ENCODE measurements around the gene WDR7. TPM values are rescaled to one million over a fixed set of nuclear protein-coding genes. Genes with fewer than 3 reads are reported as not detected.
A peak's percentile ranks its signal among the peaks of the same experiment; 100 is the strongest.

The WDR7 gene
- total RNA-seq, 4 donors from 2014 or later, result 22.6 to 39.0 (median 31.2) TPM

DNA sequence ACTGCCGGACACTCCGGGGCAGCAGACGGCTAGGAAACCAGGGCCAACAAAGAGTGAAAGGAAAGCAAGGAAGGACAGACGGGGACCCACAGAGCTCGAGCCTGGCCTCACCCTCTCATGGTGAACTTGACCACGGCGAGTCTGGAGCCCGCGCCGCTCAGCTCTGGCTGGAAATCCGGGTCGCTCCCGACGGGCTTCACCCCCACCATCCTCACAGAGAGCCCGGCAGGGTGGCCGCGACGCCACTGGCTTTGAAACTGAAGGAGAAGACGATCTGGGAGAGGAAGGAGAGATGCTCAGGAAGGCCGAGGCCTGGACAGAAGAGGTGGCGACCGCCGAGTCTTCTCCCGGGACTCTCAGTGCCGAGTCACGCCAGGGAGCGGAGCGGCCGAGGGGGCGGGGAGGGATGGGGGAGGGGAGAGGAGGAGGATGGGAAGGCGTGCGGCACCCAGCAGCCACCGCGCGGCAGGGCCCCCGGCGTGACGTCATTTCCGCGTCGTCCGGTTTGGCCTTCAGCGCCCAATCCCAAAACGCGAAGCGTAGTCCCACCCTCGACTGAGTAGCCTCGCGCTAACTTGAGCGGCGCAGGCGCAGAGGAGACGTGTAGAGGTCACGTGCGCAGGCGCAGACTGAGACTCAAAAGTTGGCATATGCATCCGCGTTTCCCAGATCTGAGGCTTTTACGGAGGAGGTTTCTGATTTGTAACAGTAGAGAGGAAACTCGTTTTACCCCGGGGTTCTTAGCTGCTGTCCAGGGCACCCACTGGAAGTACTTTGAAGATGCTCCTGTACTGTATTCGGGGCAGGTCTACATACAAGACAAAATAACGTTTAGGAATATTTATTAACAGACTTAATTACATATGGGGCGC lies 12.7 kb upstream of the WDR7 start, which contains the start of gene TXNL1:
TXNL1 (minus strand) TSS at position 361 of the 872 bp plus-strand sequence; CDS start at position 209, 152 bp downstream.
- TF ChIP-seq, protein P1, sequence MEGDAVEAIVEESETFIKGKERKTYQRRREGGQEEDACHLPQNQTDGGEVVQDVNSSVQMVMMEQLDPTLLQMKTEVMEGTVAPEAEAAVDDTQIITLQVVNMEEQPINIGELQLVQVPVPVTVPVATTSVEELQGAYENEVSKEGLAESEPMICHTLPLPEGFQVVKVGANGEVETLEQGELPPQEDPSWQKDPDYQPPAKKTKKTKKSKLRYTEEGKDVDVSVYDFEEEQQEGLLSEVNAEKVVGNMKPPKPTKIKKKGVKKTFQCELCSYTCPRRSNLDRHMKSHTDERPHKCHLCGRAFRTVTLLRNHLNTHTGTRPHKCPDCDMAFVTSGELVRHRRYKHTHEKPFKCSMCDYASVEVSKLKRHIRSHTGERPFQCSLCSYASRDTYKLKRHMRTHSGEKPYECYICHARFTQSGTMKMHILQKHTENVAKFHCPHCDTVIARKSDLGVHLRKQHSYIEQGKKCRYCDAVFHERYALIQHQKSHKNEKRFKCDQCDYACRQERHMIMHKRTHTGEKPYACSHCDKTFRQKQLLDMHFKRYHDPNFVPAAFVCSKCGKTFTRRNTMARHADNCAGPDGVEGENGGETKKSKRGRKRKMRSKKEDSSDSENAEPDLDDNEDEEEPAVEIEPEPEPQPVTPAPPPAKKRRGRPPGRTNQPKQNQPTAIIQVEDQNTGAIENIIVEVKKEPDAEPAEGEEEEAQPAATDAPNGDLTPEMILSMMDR (IDR thresholded peaks at IDR 0.05), result peak in 1 of 5 experiments; percentile 23
- peak; percentile 93 to 96 for TF ChIP-seq EP300 (IDR thresholded peaks at IDR 0.05)
- TF ChIP-seq POLR2A (IDR thresholded peaks at IDR 0.05), result peak; percentile 42 to 78
- Histone ChIP-seq H3K4me3 (peak within 1 kb of the TSS; percentile 80 to 98 (median 96)), H3K27me3 (no peaks in the 10 kb centered on the region), H3K4me1 (peaks cover 0 to 36% (median 21%) of the 10 kb centered on the region in 4 donors), H3K27ac (peak within 1 kb of the TSS; percentile 93 to 99 (median 98)), H3K9me3 (no peaks in the 10 kb centered on the region), H3K36me3 (peaks cover 0 to 3% (median 0%) of the 10 kb centered on the region in 3 donors)
- WGBS, 2 donors, result 0 to 1% methylated on average over 60 to 62 of the region's 64 CpGs
- DNase-seq (ENCODE audit: low spot score in 2 of 2), result peak; percentile 96 to 98

DNA sequence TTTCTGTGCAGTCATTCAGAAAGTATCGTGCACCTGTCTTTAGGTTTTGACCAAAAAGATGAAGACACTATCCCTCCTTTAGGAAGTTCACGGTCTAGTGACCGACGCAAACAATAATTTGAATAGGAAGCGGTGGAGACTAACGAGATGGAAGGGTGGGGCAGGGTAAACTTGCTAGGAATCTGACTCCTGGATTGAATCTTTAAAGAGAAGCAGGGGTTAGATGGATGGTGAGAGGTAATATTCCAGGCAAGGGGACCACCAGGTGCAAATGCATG lies 12.1 kb upstream of the WDR7 start:
- H3K4me1 ChIP-seq, result peaks cover 0 to 36% (median 21%) of the 10 kb centered on the region in 4 donors
- TF ChIP-seq, protein P1 (IDR thresholded peaks at IDR 0.05), result no peak
- TF ChIP-seq POLR2A (IDR thresholded peaks at IDR 0.05), result no peak
- no peak for TF ChIP-seq EP300 (IDR thresholded peaks at IDR 0.05)
- H3K36me3 ChIP-seq, result peaks cover 0 to 3% (median 0%) of the 10 kb centered on the region in 3 donors
- H3K27me3 ChIP-seq, result no peaks in the 10 kb centered on the region
- peak overlapping the region; percentile 41 to 98 (median 88) for H3K4me3 ChIP-seq
- H3K9me3 ChIP-seq, result no peaks in the 10 kb centered on the region
- H3K27ac ChIP-seq, result peak overlapping the region; percentile 90 to 98 (median 95)
- no peak for DNase-seq (ENCODE audit: low spot score in 2 of 2)
- WGBS, 2 donors, result 23 to 41% methylated on average over 6 of the region's 6 CpGs

DNA sequence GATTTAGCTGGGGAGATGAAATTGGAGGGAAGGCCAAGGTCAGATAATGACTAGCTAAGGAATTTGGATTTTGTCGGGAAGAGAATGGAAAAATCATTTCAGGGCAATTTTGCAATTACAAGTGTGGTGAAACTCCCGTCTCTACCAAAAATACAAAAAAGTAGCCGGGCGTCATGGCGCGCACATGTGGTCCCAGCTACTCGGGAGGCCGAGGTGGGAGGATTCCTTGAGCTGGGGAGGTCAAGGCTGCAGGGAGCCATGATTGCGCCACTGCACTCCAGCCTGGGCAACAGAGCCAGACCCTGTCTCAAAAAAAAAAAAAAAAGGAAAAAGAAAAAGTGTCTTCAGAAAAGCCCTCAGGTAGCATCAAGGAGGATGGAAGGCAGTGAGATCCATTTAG lies 11.6 kb upstream of the WDR7 start:
- no peak for TF ChIP-seq EP300 (IDR thresholded peaks at IDR 0.05)
- TF ChIP-seq, protein P1 (IDR thresholded peaks at IDR 0.05), result no peak
- TF ChIP-seq POLR2A (IDR thresholded peaks at IDR 0.05), result no peak
- Histone ChIP-seq H3K27me3 (no peaks in the 10 kb centered on the region), H3K4me1 (peaks cover 0 to 35% (median 19%) of the 10 kb centered on the region in 4 donors), H3K36me3 (peaks cover 0 to 3% (median 0%) of the 10 kb centered on the region in 3 donors), H3K4me3 (no peak overlapping the region), H3K9me3 (no peaks in the 10 kb centered on the region), H3K27ac (no peak overlapping the region)
- 94 to 95% methylated on average over 9 of the region's 9 CpGs for WGBS, 2 donors
- no peak for DNase-seq (ENCODE audit: low spot score in 2 of 2)

DNA sequence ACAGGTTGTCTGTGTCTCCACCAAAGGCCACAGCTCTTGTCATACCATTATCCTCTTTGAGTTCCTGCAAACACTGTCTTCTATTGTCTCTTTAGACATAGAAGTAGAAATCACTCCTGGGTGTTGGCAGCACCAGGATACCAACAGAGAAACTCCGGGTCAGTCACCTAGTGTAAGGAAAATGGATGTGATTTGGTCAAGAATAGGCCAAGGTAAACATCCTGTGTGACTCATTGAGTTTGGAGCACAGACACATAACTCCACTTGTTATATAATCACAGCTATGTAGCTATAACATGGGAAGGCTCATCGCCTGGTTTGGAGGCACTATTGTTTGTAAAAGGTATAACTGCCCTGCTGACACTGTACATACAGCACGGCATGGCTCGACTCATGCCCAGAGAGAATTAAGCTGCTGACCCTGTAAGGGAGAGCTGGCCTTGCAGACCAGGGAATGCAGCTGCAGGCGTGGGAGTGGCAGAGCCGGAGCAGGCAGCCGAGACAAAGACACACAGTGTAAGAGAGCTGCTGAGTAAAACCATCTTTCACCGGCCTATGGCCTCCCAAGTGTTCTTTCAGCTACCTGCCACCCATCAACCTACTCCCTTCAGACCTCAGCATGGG lies 9.3 kb upstream of the WDR7 start:
- Histone ChIP-seq H3K4me3 (no peak overlapping the region), H3K27ac (no peak overlapping the region), H3K9me3 (no peaks in the 10 kb centered on the region), H3K36me3 (no peaks in the 10 kb centered on the region), H3K4me1 (peaks cover 0 to 13% (median 5%) of the 10 kb centered on the region in 4 donors), H3K27me3 (no peaks in the 10 kb centered on the region)
- WGBS, 2 donors, result 56 to 75% methylated on average over 8 of the region's 8 CpGs
- TF ChIP-seq, protein P1 (IDR thresholded peaks at IDR 0.05), result no peak
- TF ChIP-seq EP300 (IDR thresholded peaks at IDR 0.05) (no peak), POLR2A (IDR thresholded peaks at IDR 0.05) (no peak)
- no peak for DNase-seq (ENCODE audit: low spot score in 2 of 2)

DNA sequence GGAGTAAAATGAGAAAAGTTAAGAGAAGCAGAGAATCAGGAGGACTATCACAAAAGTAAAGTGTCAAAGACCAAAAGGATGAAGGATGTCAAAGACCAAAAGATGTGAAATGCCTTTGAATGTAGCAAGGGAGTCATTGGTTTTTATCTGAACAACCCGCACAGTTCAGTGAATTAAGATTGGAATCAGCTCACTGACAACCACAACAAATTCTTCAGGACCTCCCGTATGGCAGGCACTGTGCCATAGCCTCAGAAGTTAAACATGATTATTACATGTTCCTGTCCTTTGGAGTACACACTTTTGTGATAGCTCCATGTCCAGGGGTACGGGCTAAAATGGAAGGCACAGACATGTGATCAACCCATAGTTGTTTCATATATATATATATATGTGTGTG lies 7.8 kb upstream of the WDR7 start:
- no peak for DNase-seq (ENCODE audit: low spot score in 2 of 2)
- no peaks in the 10 kb centered on the region for H3K9me3 ChIP-seq
- H3K27ac ChIP-seq, result no peak overlapping the region
- WGBS, 2 donors, result 88 to 89% methylated on average over 3 of the region's 3 CpGs
- peaks cover 0 to 6% (median 3%) of the 10 kb centered on the region in 4 donors for H3K4me1 ChIP-seq
- no peaks in the 10 kb centered on the region for H3K36me3 ChIP-seq
- H3K4me3 ChIP-seq, result no peak overlapping the region
- no peaks in the 10 kb centered on the region for H3K27me3 ChIP-seq
- TF ChIP-seq POLR2A (IDR thresholded peaks at IDR 0.05), result no peak
- TF ChIP-seq, protein P1 (IDR thresholded peaks at IDR 0.05), result no peak
- no peak for TF ChIP-seq EP300 (IDR thresholded peaks at IDR 0.05)
